DND-41 (cell line): ENCODE results near the gene EPC2.
"Not testable (repeated sequence)": the region's sequence is repeated elsewhere in the genome, so short reads cannot be mapped to it uniquely, and the experiment has no call there.

Experiments
- ATAC-seq: fragments of 200-7000 bp; cut with Tn5 transposase; 3 replicates; pipeline ENCODE4 v1.9.1; 2021; ENCODE audit warnings: low read depth; ENCODE audit not compliant: insufficient read depth
- DNase-seq: peaks from one replicate; pipeline ENCODE4 v3.0.0-alpha.2; 2020
- H2AFZ ChIP-seq: 2 replicates; pipeline ENCODE4 v1.6.0; 2012; ENCODE audit warnings: low read depth, low read length
- H3K27ac ChIP-seq: 2 replicates; pipeline ENCODE4 v1.5.1; 2012; ENCODE audit warnings: low read length, inconsistent platforms
- H3K27me3 ChIP-seq: fragments of 200-600 bp; sonication (generic); 2 replicates; pipeline ENCODE4 v1.6.0; 2012; ENCODE audit warnings: low read length, mild to moderate bottlenecking, inconsistent platforms; ENCODE audit not compliant: insufficient read depth, poor library complexity
- H3K36me3 ChIP-seq: 2 replicates; pipeline ENCODE4 v1.5.1; 2012; ENCODE audit warnings: low read length, inconsistent platforms; ENCODE audit not compliant: insufficient read depth
- H3K4me1 ChIP-seq: 2 replicates; pipeline ENCODE4 v1.5.1; 2012; ENCODE audit warnings: mild to moderate bottlenecking, low read length; ENCODE audit not compliant: insufficient read depth
- H3K4me2 ChIP-seq: 2 replicates; pipeline ENCODE4 v1.6.0; 2012; ENCODE audit warnings: mild to moderate bottlenecking, moderate library complexity, low read length, inconsistent platforms; ENCODE audit not compliant: insufficient read depth
- H3K4me3 ChIP-seq, 2 experiments: fragments of 200-600 bp in 1 of 2; shearing (Covaris generic) in 1 of 2; 2 replicates each; pipeline ENCODE4 v1.5.1; 2012 to 2016; ENCODE audit warnings: inconsistent platforms in 2 of 2, low read length in 2 of 2, mild to moderate bottlenecking in 2 of 2, low read depth in 1 of 2, moderate library complexity in 1 of 2
- H3K79me2 ChIP-seq: 2 replicates; pipeline ENCODE4 v1.6.0; 2012; ENCODE audit warnings: low read length, inconsistent platforms; ENCODE audit not compliant: insufficient read depth
- H3K9ac ChIP-seq: 2 replicates; pipeline ENCODE4 v1.6.0; 2012; ENCODE audit warnings: low read depth, mild to moderate bottlenecking, inconsistent platforms, low read length, moderate library complexity
- H3K9me3 ChIP-seq: 2 replicates; pipeline ENCODE4 v1.5.1; 2012; ENCODE audit warnings: low read length, moderate library complexity, mild to moderate bottlenecking, inconsistent platforms; ENCODE audit not compliant: insufficient read depth, severe bottlenecking
- H4K20me1 ChIP-seq: 2 replicates; pipeline ENCODE4 v1.6.0; 2012; ENCODE audit warnings: low read length; ENCODE audit not compliant: insufficient read depth
- CTCF ChIP-seq: IDR thresholded peaks from 2 replicates; pipeline ENCODE4 v1.5.1; 2012; ENCODE audit warnings: borderline replicate concordance, low read length, moderate library complexity, mild to moderate bottlenecking; ENCODE audit not compliant: poor library complexity, severe bottlenecking; ENCODE audit errors: extremely low read depth
- EZH2 ChIP-seq: IDR thresholded peaks from 3 replicates; pipeline ENCODE4 v1.6.1; 2012; ENCODE audit warnings: borderline replicate concordance, low read depth, mild to moderate bottlenecking, moderate library complexity, low read length, inconsistent platforms; ENCODE audit not compliant: severe bottlenecking

EPC2 gene

DNA sequence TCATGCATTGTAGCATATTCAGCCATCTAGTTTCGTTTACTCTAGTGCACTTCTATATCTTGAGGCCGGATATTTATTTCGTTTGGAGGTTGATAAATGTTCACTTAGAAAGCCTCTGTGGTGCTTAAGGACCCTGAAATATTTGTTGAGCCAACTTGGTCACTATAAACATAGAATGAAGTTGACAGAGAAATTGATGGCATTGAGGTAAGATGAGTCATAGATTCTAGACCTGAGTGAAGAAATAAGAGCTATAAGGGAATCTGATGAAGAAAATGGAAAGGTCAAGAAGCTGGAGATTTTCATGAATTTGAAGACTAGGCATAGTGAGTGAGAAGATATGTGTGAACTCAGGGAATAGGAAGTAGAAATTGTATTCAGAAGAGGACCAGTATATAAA lies 35.9 kb downstream of the EPC2 start:
- no peak overlapping the region for H3K9ac ChIP-seq
- no peaks in the 10 kb centered on the region for H3K9me3 ChIP-seq
- peaks cover 95% of the 10 kb centered on the region for H3K79me2 ChIP-seq
- no peak for TF ChIP-seq EZH2
- no peak for TF ChIP-seq CTCF
- H3K4me3 ChIP-seq, result no peak overlapping the region
- H2AFZ ChIP-seq, result no peak overlapping the region
- no peak overlapping the region for H3K4me2 ChIP-seq
- H3K36me3 ChIP-seq, result no peaks in the 10 kb centered on the region
- H3K4me1 ChIP-seq, result no peaks in the 10 kb centered on the region
- DNase-seq, result no peak
- H3K27me3 ChIP-seq, result no peaks in the 10 kb centered on the region
- H4K20me1 ChIP-seq, result peaks cover 43% of the 10 kb centered on the region; the same call in 1 of the 2 replicates
- no peak overlapping the region for H3K27ac ChIP-seq
- ATAC-seq, result no peak

DNA sequence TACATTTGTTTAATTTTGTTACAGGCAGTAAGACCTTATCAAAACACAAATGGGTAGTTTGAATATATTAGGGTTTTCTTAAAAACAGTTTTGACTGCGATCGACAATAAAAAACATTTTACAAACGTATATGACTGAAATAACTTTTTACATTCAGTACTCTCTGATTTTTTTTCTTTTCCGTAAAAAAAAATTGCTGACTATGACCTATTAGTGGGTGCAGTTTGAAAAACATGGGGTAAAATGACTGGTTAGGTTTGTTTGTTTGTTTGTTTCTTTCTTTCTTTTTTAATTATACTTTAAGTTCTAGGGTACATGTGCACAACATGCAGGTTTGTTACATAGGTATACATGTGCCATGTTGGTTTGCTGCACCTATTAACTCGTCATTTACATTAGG lies 36.9 kb downstream of the EPC2 start:
- no peak overlapping the region for H3K4me2 ChIP-seq
- ATAC-seq (no peak), DNase-seq (no peak)
- H4K20me1 ChIP-seq, result peaks cover 41% of the 10 kb centered on the region; the same call in 1 of the 2 replicates
- no peaks in the 10 kb centered on the region for H3K4me1 ChIP-seq
- no peak overlapping the region for H3K4me3 ChIP-seq
- no peak overlapping the region for H3K27ac ChIP-seq
- H3K36me3 ChIP-seq, result no peaks in the 10 kb centered on the region
- no peaks in the 10 kb centered on the region for H3K27me3 ChIP-seq
- no peaks in the 10 kb centered on the region for H3K9me3 ChIP-seq
- H2AFZ ChIP-seq, result no peak overlapping the region
- H3K9ac ChIP-seq, result no peak overlapping the region
- peaks cover 95% of the 10 kb centered on the region for H3K79me2 ChIP-seq
- TF ChIP-seq CTCF (no peak), EZH2 (no peak)

GRCh38 chr2:148681862-148682261 lies 37.3 kb downstream of the EPC2 start:
- not testable (repeated sequence) for H3K9ac ChIP-seq, DNase-seq, H3K27me3 ChIP-seq, H3K36me3 ChIP-seq, H3K9me3 ChIP-seq, ATAC-seq, H3K4me2 ChIP-seq, H3K4me1 ChIP-seq, H3K4me3 ChIP-seq, H3K27ac ChIP-seq, H2AFZ ChIP-seq
- Histone ChIP-seq H3K79me2 (peaks cover 95% of the 10 kb centered on the region), H4K20me1 (peaks cover 40% of the 10 kb centered on the region; the same call in 1 of the 2 replicates)

DNA sequence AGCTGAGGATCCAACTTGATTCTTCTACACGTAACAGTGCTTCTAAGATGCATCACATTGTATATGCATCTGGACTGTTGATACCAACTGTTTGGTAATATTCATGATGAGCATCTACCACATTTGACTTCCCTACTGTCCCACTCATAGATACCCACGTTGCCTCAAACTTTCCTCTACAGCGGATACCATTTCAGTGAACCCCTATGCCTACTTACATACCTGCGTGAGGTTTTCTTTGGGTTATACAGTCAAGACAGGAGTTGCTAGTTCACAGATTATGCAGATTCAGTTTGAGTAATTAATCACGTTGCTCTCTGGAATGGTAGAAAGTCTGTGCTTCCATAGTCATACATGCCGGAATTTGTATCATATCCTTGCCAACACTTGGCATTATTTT lies 40.0 kb downstream of the EPC2 start:
- no peaks in the 10 kb centered on the region for H3K36me3 ChIP-seq
- H3K4me3 ChIP-seq, result no peak overlapping the region
- no peak overlapping the region for H3K4me2 ChIP-seq
- H3K27me3 ChIP-seq, result no peaks in the 10 kb centered on the region
- H3K4me1 ChIP-seq, result no peaks in the 10 kb centered on the region
- H3K9me3 ChIP-seq, result no peaks in the 10 kb centered on the region
- TF ChIP-seq CTCF (no peak), EZH2 (no peak)
- no peak for DNase-seq
- no peak overlapping the region for H3K27ac ChIP-seq
- H4K20me1 ChIP-seq, result peaks cover 46% of the 10 kb centered on the region; the same call in 1 of the 2 replicates
- no peak for ATAC-seq
- H3K9ac ChIP-seq, result no peak overlapping the region
- no peak overlapping the region for H2AFZ ChIP-seq
- H3K79me2 ChIP-seq, result peaks cover 97% of the 10 kb centered on the region
